Ishikawa (cell line): Measurements from ENCODE around the gene PSMF1.

Experiments used
- CEBPB ChIP-seq: IDR thresholded peaks from 2 replicates; pipeline ENCODE4 v1.6.1; 2012
- CREB1 ChIP-seq: IDR thresholded peaks from 2 replicates; pipeline ENCODE4 v1.6.1; 2012; ENCODE audit warnings: low read depth
- EGR1 ChIP-seq: IDR thresholded peaks from 2 replicates; pipeline ENCODE4 v1.6.1; 2012
- EP300 ChIP-seq: IDR thresholded peaks from 2 replicates; pipeline ENCODE4 v1.6.1; 2012; ENCODE audit warnings: borderline replicate concordance
- FOXM1 ChIP-seq: IDR thresholded peaks from 2 replicates; pipeline ENCODE4 v1.6.1; 2012; ENCODE audit warnings: low read depth, borderline replicate concordance
- NFIC ChIP-seq: IDR thresholded peaks from 2 replicates; pipeline ENCODE4 v1.6.1; 2012
- RAD21 ChIP-seq: IDR thresholded peaks from 2 replicates; pipeline ENCODE4 v1.6.1; 2012; ENCODE audit warnings: low read depth
- TAF1 ChIP-seq: IDR thresholded peaks from 2 replicates; pipeline ENCODE4 v1.6.1; 2012; ENCODE audit warnings: low read depth, mild to moderate bottlenecking
- TCF12 ChIP-seq: IDR thresholded peaks from 2 replicates; pipeline ENCODE4 v1.6.1; 2012; ENCODE audit warnings: low read depth
- TEAD4 ChIP-seq: IDR thresholded peaks from 2 replicates; pipeline ENCODE4 v1.6.1; 2012
- USF1 ChIP-seq: IDR thresholded peaks from 2 replicates; pipeline ENCODE4 v1.6.1; 2012
- YY1 ChIP-seq: IDR thresholded peaks from 2 replicates; pipeline ENCODE4 v1.6.1; 2012; ENCODE audit warnings: low read depth
- ZBTB7A ChIP-seq: IDR thresholded peaks from 2 replicates; pipeline ENCODE4 v1.6.1; 2012; ENCODE audit warnings: low read depth
- TF ChIP-seq, protein P1 (sequence below): IDR thresholded peaks from 2 replicates; pipeline ENCODE4 v1.6.1; 2012; ENCODE audit warnings: low read depth, mild to moderate bottlenecking
- TF ChIP-seq, protein P2 (sequence below): IDR thresholded peaks from 2 replicates; pipeline ENCODE4 v1.6.1; 2012

Gene PSMF1

DNA sequence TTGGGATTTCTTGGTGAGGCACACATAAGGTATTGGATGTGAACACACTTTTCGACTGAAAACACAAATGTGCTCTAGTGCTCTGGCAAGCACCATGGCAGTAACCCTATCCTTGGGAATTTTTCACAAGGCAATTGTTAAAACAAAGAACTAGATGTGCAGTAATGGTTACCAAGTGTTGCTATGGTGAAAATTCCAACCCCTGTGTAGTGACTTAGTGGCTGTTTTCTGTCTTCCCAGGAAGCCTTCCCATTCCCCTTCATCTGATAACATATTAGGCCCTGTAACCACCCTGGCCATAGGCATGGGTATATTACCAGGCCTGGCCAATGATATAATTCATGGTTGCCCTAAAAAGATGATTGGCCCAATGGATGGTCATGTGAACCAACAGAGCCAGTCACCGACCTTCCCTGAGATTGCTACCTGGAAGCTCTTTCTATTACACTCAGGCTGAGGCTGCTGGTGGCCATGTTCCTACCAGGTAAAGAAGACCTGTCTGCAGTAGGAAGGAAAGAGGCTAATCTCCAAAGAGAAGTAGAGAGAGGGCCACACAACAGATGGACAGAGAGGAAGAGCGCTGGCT, 89.0 kb downstream of the PSMF1 start:
- TF ChIP-seq USF1 = peak; percentile 46
- TF ChIP-seq CEBPB = no peak

- TF ChIP-seq TCF12 = no peak
- TF ChIP-seq EGR1 = no peak
- no peak for TF ChIP-seq CREB1
- TF ChIP-seq RAD21 = peak; percentile 36; the same call in 1 of the 2 replicates
Measured at GRCh38 chr20:1209447-1210387, 91.3 kb downstream of the PSMF1 start.

DNA sequence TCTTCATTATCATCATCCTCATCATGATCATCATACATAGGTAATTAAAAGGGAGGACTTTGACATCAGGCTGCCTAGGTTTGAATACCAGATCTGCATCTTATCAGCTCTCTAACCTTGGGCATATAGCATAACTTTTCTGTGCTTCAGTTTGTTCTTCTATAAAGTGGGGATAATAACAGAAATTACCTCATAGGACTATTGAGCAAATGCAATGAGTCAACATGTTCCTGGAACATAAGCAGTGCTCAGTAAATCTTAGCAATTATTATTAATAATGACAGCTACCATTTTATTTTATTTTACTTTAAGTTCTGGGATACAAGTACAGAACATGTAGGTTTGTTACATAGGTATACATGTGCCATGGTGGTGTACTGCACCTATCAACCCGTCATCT, 92.1 kb downstream of the PSMF1 start:
- TF ChIP-seq EP300 (no peak), ZBTB7A (no peak), CREB1 (no peak), TAF1 (no peak), USF1 (no peak), YY1 (no peak), EGR1 (no peak), CEBPB (no peak), TEAD4 (no peak)
- TF ChIP-seq, protein P1, sequence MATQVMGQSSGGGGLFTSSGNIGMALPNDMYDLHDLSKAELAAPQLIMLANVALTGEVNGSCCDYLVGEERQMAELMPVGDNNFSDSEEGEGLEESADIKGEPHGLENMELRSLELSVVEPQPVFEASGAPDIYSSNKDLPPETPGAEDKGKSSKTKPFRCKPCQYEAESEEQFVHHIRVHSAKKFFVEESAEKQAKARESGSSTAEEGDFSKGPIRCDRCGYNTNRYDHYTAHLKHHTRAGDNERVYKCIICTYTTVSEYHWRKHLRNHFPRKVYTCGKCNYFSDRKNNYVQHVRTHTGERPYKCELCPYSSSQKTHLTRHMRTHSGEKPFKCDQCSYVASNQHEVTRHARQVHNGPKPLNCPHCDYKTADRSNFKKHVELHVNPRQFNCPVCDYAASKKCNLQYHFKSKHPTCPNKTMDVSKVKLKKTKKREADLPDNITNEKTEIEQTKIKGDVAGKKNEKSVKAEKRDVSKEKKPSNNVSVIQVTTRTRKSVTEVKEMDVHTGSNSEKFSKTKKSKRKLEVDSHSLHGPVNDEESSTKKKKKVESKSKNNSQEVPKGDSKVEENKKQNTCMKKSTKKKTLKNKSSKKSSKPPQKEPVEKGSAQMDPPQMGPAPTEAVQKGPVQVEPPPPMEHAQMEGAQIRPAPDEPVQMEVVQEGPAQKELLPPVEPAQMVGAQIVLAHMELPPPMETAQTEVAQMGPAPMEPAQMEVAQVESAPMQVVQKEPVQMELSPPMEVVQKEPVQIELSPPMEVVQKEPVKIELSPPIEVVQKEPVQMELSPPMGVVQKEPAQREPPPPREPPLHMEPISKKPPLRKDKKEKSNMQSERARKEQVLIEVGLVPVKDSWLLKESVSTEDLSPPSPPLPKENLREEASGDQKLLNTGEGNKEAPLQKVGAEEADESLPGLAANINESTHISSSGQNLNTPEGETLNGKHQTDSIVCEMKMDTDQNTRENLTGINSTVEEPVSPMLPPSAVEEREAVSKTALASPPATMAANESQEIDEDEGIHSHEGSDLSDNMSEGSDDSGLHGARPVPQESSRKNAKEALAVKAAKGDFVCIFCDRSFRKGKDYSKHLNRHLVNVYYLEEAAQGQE = no peak
- TF ChIP-seq, protein P2, sequence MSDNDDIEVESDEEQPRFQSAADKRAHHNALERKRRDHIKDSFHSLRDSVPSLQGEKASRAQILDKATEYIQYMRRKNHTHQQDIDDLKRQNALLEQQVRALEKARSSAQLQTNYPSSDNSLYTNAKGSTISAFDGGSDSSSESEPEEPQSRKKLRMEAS = no peak

DNA sequence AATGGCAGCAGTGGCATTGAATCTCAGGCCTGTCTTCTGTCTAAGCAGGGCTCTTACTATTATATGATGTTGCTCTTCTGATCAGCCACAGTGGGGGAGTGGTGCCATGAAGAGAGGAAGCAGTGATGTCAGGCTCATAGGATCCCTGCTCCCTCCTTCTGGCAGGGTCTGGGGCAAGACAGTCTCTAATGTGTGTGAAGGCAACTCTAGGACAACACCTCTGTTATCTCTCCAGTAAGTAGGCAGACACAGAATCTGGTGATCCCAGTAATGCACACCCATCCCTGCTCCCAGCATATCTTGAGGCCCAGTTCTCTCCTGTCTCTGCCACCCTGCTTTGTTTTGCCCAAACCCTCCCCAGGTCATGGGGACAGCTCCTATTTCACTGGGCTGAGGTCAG, 93.6 kb downstream of the PSMF1 start:
- TF ChIP-seq EP300 (no peak), TAF1 (no peak), ZBTB7A (no peak), CREB1 (no peak), FOXM1 (no peak), YY1 (no peak), CEBPB (no peak), RAD21 (no peak), TEAD4 (no peak), TCF12 (no peak), NFIC (no peak), EGR1 (no peak), USF1 (no peak)
- TF ChIP-seq, protein P2 = no peak
- TF ChIP-seq, protein P1 = no peak

- TF ChIP-seq RAD21 (peak; percentile 83), EGR1 (no peak)
Measured at GRCh38 chr20:1212607-1213396, 94.4 kb downstream of the PSMF1 start.

GRCh38 chr20:1214838-1215261, 96.4 kb downstream of the PSMF1 start:
- TF ChIP-seq CREB1 = no peak
